H1 (cell line): ENCODE measurements around the gene DNAAF3. TPM values are rescaled to one million over a fixed set of nuclear protein-coding genes. Genes with fewer than 3 reads are reported as not detected.
A peak's percentile ranks its signal among the peaks of the same experiment; 100 is the strongest.

Source experiments
- CTCF ChIA-PET: fragments of 300-600 bp; sonication (Branson Sonifier 250); formaldehyde crosslinking; loops from one replicate; lab custom pipeline; 2021; ENCODE audit not compliant: partially characterized antibody; lab: Charles Lee
- POLR2A ChIA-PET: fragments of 300-600 bp; sonication (Branson Sonifier 250); formaldehyde crosslinking; loops from one replicate; lab custom pipeline; 2021; ENCODE audit warnings: inconsistent platforms; ENCODE audit not compliant: partially characterized antibody; lab: Charles Lee
- DNase-seq, 2 experiments: peaks; one replicate each; pipeline versions ENCODE4 v3.0.0 to v3.0.0-alpha.2; 2010 to 2022; ENCODE audit warnings: low spot score in 2 of 2, low read depth in 1 of 2, mixed read lengths in 1 of 2
- FAIRE-seq: peaks from 2 replicates; lab custom pipeline; 2011; peaks lifted over from hg19 to GRCh38; lab: Jason Lieb, UNC
- H2AFZ ChIP-seq: 2 replicates; pipeline ENCODE4 v1.8.1; 2012; ENCODE audit warnings: low read length, inconsistent platforms
- H2AK5ac ChIP-seq: 2 replicates; pipeline ENCODE4 v1.6.1; 2013; ENCODE audit warnings: low read depth, low read length
- H2BK120ac ChIP-seq: replicated peaks from 2 replicates; pipeline ENCODE3; 2013; ENCODE audit warnings: low read depth, low read length, inconsistent platforms
- H2BK12ac ChIP-seq: 2 replicates; pipeline ENCODE4 v1.6.1; 2013; ENCODE audit warnings: low read depth, low read length
- H2BK15ac ChIP-seq: 2 replicates; pipeline ENCODE4 v1.6.1; 2013; ENCODE audit warnings: low read length
- H2BK20ac ChIP-seq: 2 replicates; pipeline ENCODE4 v1.6.1; 2013; ENCODE audit warnings: low read length
- H2BK5ac ChIP-seq: 2 replicates; pipeline ENCODE4 v1.6.1; 2013; ENCODE audit warnings: low read depth, low read length
- H3K14ac ChIP-seq: 2 replicates; pipeline ENCODE4 v1.6.1; 2013; ENCODE audit warnings: inconsistent platforms; ENCODE audit not compliant: insufficient read length
- H3K18ac ChIP-seq: 2 replicates; pipeline ENCODE4 v1.6.1; 2013; ENCODE audit warnings: low read length; ENCODE audit errors: extremely low read depth
- H3K23ac ChIP-seq: 2 replicates; pipeline ENCODE4 v1.6.1; 2013; ENCODE audit warnings: inconsistent platforms; ENCODE audit not compliant: insufficient read length
- H3K23me2 ChIP-seq: 2 replicates; pipeline ENCODE4 v1.6.1; 2013; ENCODE audit warnings: low read depth, low read length
- H3K27ac ChIP-seq: 2 replicates; pipeline ENCODE4 v1.6.1; 2011; ENCODE audit warnings: low read depth, low read length, inconsistent platforms
- H3K27me3 ChIP-seq, 4 experiments: replicated peaks in 1 of 4; 1 replicate in 1 of 4; 2 replicates in 3 of 4; pipeline versions ENCODE4 v1.6.1 to v1.8.1; 2011 to 2013; ENCODE audit warnings: low read length in 3 of 4, mild to moderate bottlenecking in 3 of 4, inconsistent platforms in 2 of 4, mixed read lengths in 2 of 4, moderate library complexity in 1 of 4; ENCODE audit not compliant: control insufficient read depth in 3 of 4, insufficient read depth in 3 of 4; ENCODE audit errors: extremely low read depth in 1 of 4
- H3K36me3 ChIP-seq, 4 experiments: 2 replicates each; pipeline versions ENCODE4 v1.6.1 to v1.8.1; 2011 to 2013; ENCODE audit warnings: mild to moderate bottlenecking in 4 of 4, low read length in 3 of 4, moderate library complexity in 2 of 4, control low read depth in 1 of 4, inconsistent platforms in 1 of 4; ENCODE audit not compliant: insufficient read depth in 4 of 4, control insufficient read depth in 2 of 4
- H3K4ac ChIP-seq: replicated peaks from 2 replicates; pipeline ENCODE3; 2013; ENCODE audit warnings: low read length, low read depth, mixed read lengths, inconsistent platforms; ENCODE audit not compliant: insufficient read length
- H3K4me1 ChIP-seq, 4 experiments: replicated peaks in 1 of 4; 1 replicate in 1 of 4; 2 replicates in 3 of 4; pipeline versions ENCODE4 v1.6.1 to v1.8.1; 2011 to 2013; ENCODE audit warnings: low read length in 3 of 4, inconsistent platforms in 2 of 4, mixed read lengths in 1 of 4; ENCODE audit not compliant: insufficient read depth in 4 of 4, control insufficient read depth in 3 of 4
- H3K4me2 ChIP-seq, 2 experiments: 2 replicates each; pipeline versions ENCODE4 v1.6.1 to v1.8.1; 2011 to 2013; ENCODE audit warnings: low read depth in 2 of 2, low read length in 2 of 2, control low read depth in 1 of 2, inconsistent platforms in 1 of 2, mild to moderate bottlenecking in 1 of 2; ENCODE audit not compliant: insufficient read depth in 1 of 2
- H3K4me3 ChIP-seq, 4 experiments: fragments of 200-600, 300-600 bp in 1 of 4; sonication (generic), shearing (Covaris generic), sonication (Bioruptor Twin) in 1 of 4; 2 replicates each; pipeline versions ENCODE4 v1.5.1 to v1.8.1; 2011 to 2016; ENCODE audit warnings: low read length in 4 of 4, low read depth in 3 of 4, control low read depth in 2 of 4, inconsistent platforms in 2 of 4, mild to moderate bottlenecking in 2 of 4, mixed read lengths in 1 of 4, moderate library complexity in 1 of 4; ENCODE audit not compliant: insufficient read depth in 2 of 4; ENCODE audit errors: extremely low read depth in 1 of 4
- H3K56ac ChIP-seq: replicated peaks from 2 replicates; pipeline ENCODE3; 2013; ENCODE audit warnings: low read depth, mild to moderate bottlenecking, mixed read lengths, low read length, inconsistent platforms; ENCODE audit not compliant: insufficient read length
- H3K79me1 ChIP-seq: 2 replicates; pipeline ENCODE4 v1.6.1; 2013; ENCODE audit warnings: low read depth, low read length, control low read depth
- H3K79me2 ChIP-seq, 2 experiments: 2 replicates each; pipeline versions ENCODE4 v1.6.1 to v1.8.1; 2012 to 2013; ENCODE audit warnings: low read length in 2 of 2, mild to moderate bottlenecking in 2 of 2, inconsistent platforms in 1 of 2; ENCODE audit not compliant: insufficient read depth in 2 of 2, control insufficient read depth in 1 of 2
- H3K9ac ChIP-seq, 4 experiments: replicated peaks in 1 of 4; 1 replicate in 1 of 4; 2 replicates in 3 of 4; pipeline versions ENCODE4 v1.6.1 to v1.8.1; 2011 to 2013; ENCODE audit warnings: low read depth in 3 of 4, low read length in 3 of 4, control low read depth in 2 of 4, mild to moderate bottlenecking in 2 of 4, moderate library complexity in 2 of 4, inconsistent platforms in 1 of 4; ENCODE audit errors: extremely low read depth in 1 of 4
- H3K9me3 ChIP-seq, 2 experiments: 2 replicates each; pipeline versions ENCODE4 v1.6.1 to v1.8.1; 2012 to 2013; ENCODE audit warnings: mild to moderate bottlenecking in 2 of 2, moderate library complexity in 2 of 2, control low read depth in 1 of 2, inconsistent platforms in 1 of 2, low read depth in 1 of 2, low read length in 1 of 2, mixed read lengths in 1 of 2; ENCODE audit not compliant: insufficient read depth in 2 of 2
- H4K20me1 ChIP-seq, 2 experiments: replicated peaks in 1 of 2; 2 replicates each; pipeline versions ENCODE3 to v1.8.1; 2011 to 2013; ENCODE audit warnings: inconsistent platforms in 2 of 2, low read length in 2 of 2, mild to moderate bottlenecking in 1 of 2; ENCODE audit not compliant: insufficient read depth in 2 of 2, control insufficient read depth in 1 of 2
- H4K5ac ChIP-seq: 2 replicates; pipeline ENCODE4 v1.6.1; 2013; ENCODE audit warnings: low read length, low read depth, mixed read lengths, inconsistent platforms; ENCODE audit not compliant: insufficient read length
- H4K8ac ChIP-seq: 2 replicates; pipeline ENCODE4 v1.8.0; 2013; ENCODE audit warnings: mild to moderate bottlenecking, moderate library complexity, low read length, inconsistent platforms; ENCODE audit not compliant: insufficient read depth; ENCODE audit errors: extremely low read depth
- H4K91ac ChIP-seq: replicated peaks from 2 replicates; pipeline ENCODE3; 2013; ENCODE audit warnings: low read length, mixed read lengths, inconsistent platforms; ENCODE audit not compliant: insufficient read length
- JUND ChIP-seq: IDR thresholded peaks from 2 replicates; pipeline ENCODE4 v1.6.1; 2011; ENCODE audit warnings: mild to moderate bottlenecking, improper control_type of control experiment, low read length
- KDM4A ChIP-seq: IDR thresholded peaks from one replicate; pipeline ENCODE4 v1.7.1; 2012; ENCODE audit warnings: low read depth, mild to moderate bottlenecking, moderate library complexity, low read length, inconsistent platforms; ENCODE audit not compliant: severe bottlenecking
- RFX5 ChIP-seq: IDR thresholded peaks from 2 replicates; pipeline ENCODE4 v1.6.1; 2011; ENCODE audit warnings: low read depth, low read length, improper control_type of control experiment, borderline replicate concordance
- RXRA ChIP-seq: IDR thresholded peaks from 2 replicates; pipeline ENCODE4 v1.6.1; 2011; ENCODE audit warnings: low read depth, mild to moderate bottlenecking, low read length, moderate library complexity; ENCODE audit not compliant: insufficient read depth
- SP4 ChIP-seq: IDR thresholded peaks from 2 replicates; pipeline ENCODE4 v1.6.1; 2012; ENCODE audit warnings: low read length, inconsistent platforms
- WGBS, 2 experiments: shearing (Covaris generic) in 1 of 2; methylation state at CpG; one replicate each; pipeline versions ENCODE4 v1.1.6 to v1.1.7; 2013 to 2015; ENCODE audit warnings: low lambda C conversion rate in 2 of 2, mixed read lengths in 2 of 2, inconsistent platforms in 1 of 2, low coverage in 1 of 2, missing lambda C conversion rate in 1 of 2; ENCODE audit not compliant: insufficient replicate concordance in 2 of 2, insufficient coverage in 1 of 2, insufficient read length in 1 of 2; ENCODE audit errors: extremely low coverage in 1 of 2, missing lambda C conversion rate in 1 of 2; 5-methylcytosine and 5-hydroxymethylcytosine counted together
- polyA plus RNA-seq, 7 experiments: library from polyadenylated mRNA; depleted of rRNA in 3 of 7; stranded (reverse) in 5 of 7; unstranded in 2 of 7; fragments of >200 nt in 5 of 7; fragments of 200-250 nt in 2 of 7; gene quantifications; 1 replicate in 5 of 7; 2 replicates in 1 of 7; 4 replicates in 1 of 7; pipeline versions ENCODE4 v1.2.1 to v1.2.3, GENCODE V29; 2011 to 2013; ENCODE audit warnings: missing spikeins in 2 of 7, mixed read lengths in 2 of 7
- total RNA-seq: library from RNA; stranded (reverse); fragmentation: NEBNext Ultra II Directional; extraction: Animal tissue kit (Norgen Biotek cat#: 25700); gene quantifications from 2 replicates; pipeline ENCODE4 v1.2.1, GENCODE V29; 2021
- TF ChIP-seq, protein P1 (sequence below), 3 experiments: IDR thresholded peaks; 1 replicate in 2 of 3; 2 replicates in 1 of 3; pipeline versions ENCODE4 v1.5.1 to v1.6.1; 2011; ENCODE audit warnings: low read length in 3 of 3, mild to moderate bottlenecking in 3 of 3, inconsistent platforms in 2 of 3, low read depth in 1 of 3, moderate library complexity in 1 of 3; ENCODE audit not compliant: insufficient read depth in 1 of 3; ENCODE audit errors: control extremely low read depth in 1 of 3

The DNAAF3 gene
- total and polyA plus RNA-seq, 2 of the 8 experiments (the other 6 are each of a cell fraction or from before 2014, with no cell fraction given), result 5.4 to 8.0 TPM

GRCh38 chr19:55173714-55174409 is 7.4 kb upstream of the DNAAF3 start:
- POLR2A ChIA-PET, result interaction anchor here (1.0 to 2.3 kb wide), 9 partner anchors 9 to 425 kb away, joined by 3 to 14 read pairs (median 4); partner anchors contain the start of genes FIZ1 and UBE2S
- Histone ChIP-seq H3K4ac (no peak overlapping the region), H3K9ac (no peak overlapping the region; a peak in 1 of 7 replicates), H3K56ac (peak overlapping the region; percentile 7), H3K79me1 (no peaks in the 10 kb centered on the region), H2BK12ac (peak overlapping the region; percentile 60; the same call in 1 of the 2 replicates), H3K27ac (no peak overlapping the region), H3K9me3 (no peaks in the 10 kb centered on the region), H3K23ac (no peak overlapping the region), H4K5ac (peak overlapping the region; percentile 28), H2BK5ac (no peak overlapping the region), H3K4me3 (peak overlapping the region; percentile 60 to 77 (median 73)), H2BK15ac (peak overlapping the region; percentile 72; the same call in 1 of the 2 replicates), H3K79me2 (no peaks in the 10 kb centered on the region), H3K18ac (peak overlapping the region; percentile 48; the same call in 1 of the 2 replicates), H3K36me3 (no peaks in the 10 kb centered on the region), H3K23me2 (peaks cover 13% of the 10 kb centered on the region; the same call in 1 of the 2 replicates), H3K14ac (no peak overlapping the region)
- FAIRE-seq, result no peak
- CTCF ChIA-PET, result interaction anchor here (0.6 to 3.2 kb wide), 12 partner anchors 8 to 992 kb away, joined by 3 to 28 read pairs (median 4); partner anchors contain the start of genes DNAAF3 and TNNI3
- peak in 1 of 2 experiments; percentile 99 for DNase-seq
- TF ChIP-seq, protein P1, sequence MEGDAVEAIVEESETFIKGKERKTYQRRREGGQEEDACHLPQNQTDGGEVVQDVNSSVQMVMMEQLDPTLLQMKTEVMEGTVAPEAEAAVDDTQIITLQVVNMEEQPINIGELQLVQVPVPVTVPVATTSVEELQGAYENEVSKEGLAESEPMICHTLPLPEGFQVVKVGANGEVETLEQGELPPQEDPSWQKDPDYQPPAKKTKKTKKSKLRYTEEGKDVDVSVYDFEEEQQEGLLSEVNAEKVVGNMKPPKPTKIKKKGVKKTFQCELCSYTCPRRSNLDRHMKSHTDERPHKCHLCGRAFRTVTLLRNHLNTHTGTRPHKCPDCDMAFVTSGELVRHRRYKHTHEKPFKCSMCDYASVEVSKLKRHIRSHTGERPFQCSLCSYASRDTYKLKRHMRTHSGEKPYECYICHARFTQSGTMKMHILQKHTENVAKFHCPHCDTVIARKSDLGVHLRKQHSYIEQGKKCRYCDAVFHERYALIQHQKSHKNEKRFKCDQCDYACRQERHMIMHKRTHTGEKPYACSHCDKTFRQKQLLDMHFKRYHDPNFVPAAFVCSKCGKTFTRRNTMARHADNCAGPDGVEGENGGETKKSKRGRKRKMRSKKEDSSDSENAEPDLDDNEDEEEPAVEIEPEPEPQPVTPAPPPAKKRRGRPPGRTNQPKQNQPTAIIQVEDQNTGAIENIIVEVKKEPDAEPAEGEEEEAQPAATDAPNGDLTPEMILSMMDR (IDR thresholded peaks at IDR 0.05; ENCODE audit: control extremely low read depth in 1 of 3, insufficient read depth in 1 of 3, low read depth in 1 of 3, low read length in 3 of 3), result peak in 1 of 3 experiments; percentile 0; a peak in 1 of 4 replicates
- TF ChIP-seq RXRA (no peak), JUND (no peak), SP4 (peak; percentile 56; the same call in 1 of the 2 replicates), RFX5 (no peak), KDM4A (peak; percentile 50)
- TF ChIP-seq, all 59 proteins: peak for 3
- H4K91ac ChIP-seq, result no peak overlapping the region
- WGBS, 2 experiments, result 3% methylated on average over 14 of the region's 37 CpGs; no CpG with 5 or more reads in 1 of the 2 experiments
- H3K27me3 ChIP-seq, result peaks cover 2 to 51% (median 28%) of the 10 kb centered on the region in 4 experiments; a peak in 6 of 7 replicates
- peak overlapping the region; percentile 5; the same call in 1 of the 2 replicates for H2AFZ ChIP-seq
- H3K4me2 ChIP-seq, result peak overlapping the region; percentile 87 to 97
- no peak overlapping the region for H2AK5ac ChIP-seq
- H4K8ac ChIP-seq, result no peak overlapping the region
- H2BK120ac ChIP-seq, result no peak overlapping the region
- no peak overlapping the region for H2BK20ac ChIP-seq
- no peaks in the 10 kb centered on the region for H4K20me1 ChIP-seq
- H3K4me1 ChIP-seq, result peaks cover 5 to 21% (median 14%) of the 10 kb centered on the region in 4 experiments
